HG03066 (cell line): ENCODE results near the gene CSNK2A2.

Experiments used
- ATAC-seq: cut with Tn5 transposase; IDR thresholded peaks from one replicate; pipeline ENCODE4 v1.9.1; 2021; ENCODE audit warnings: low read depth; ENCODE audit not compliant: unreplicated experiment

The CSNK2A2 gene

DNA sequence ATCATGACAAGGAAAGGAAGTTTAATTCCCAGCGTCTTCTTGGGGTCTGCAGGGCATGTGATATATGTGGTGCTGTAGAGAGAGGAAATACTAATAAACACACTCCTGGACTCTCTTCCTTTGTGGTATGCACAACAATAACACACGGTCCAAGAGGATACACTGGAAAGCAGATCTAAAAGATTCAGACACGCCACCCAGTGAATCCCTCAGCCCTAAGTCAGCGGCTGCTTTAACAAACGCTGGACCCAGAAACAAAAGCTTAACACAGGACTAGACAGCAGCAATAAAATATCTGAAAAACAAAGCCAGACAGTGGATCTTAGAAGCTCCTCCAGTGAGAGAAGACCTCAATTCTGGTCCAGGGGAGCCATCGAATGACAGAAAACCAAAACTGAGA is 81.8 kb downstream of the CSNK2A2 start:
- ATAC-seq: no peak

DNA sequence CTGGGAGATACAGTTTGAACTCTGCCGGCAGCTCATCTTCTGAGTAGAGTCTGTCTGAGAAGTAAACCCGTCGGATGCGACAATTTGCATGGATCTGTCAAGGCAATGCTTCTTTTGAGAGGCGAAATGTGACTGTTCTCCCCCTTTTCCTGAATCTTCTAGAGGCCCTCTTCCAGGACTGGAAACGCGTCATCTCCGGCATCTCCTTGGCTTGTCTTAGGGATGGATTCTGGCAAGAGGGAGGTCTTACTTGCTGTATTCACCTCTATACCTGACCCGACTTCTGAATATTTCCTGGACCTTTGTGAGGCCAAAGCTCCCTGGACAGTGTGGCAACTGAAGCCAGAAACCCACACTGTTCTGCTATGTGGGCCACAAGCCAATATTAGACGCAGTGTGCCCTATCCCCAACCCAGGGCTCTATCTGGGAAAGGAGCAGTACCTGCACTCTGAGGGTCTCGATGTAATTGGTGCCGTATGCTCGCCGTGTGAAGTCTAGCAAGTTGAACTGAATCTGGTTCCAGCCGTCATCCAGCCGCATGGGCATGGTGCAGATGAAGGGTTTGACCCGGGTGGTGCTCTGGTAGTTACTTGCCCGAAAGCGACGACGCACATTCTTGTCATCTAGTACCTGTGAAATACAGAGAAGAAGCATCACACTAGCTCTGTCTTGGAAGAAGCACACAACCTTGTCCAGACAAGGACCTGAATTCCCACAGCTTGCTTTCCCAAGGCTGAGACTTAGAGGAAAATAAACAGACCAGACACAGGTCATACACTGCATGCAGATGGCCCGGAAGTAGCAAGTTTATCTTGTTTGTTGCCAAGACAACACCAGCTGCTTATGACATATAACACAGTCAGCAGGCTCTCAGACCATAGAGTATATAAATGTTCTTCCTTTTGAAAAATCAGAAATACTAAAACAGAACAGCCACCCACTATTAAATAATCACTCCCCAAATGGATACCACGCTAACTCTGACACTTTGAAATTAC is 82.8 kb downstream of the CSNK2A2 start:
- ATAC-seq: no peak

DNA sequence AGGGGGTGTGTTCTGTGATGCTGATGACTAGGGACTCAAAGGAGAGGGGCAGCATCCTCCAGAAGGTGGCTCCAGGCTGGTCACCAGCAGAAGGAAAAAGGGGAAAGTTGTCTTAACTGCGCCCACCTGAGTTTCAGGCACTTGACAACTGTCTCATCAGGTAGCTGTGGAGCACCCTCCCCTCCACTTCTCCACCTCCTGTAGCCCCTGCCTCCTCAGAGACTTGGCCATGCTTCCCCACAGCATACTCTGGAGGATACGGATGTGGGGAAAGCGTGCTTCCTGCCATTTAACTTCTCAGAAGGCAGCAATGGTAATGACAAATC is 86.6 kb downstream of the CSNK2A2 start:
- no peak for ATAC-seq

- ATAC-seq: no peak
Observed at GRCh38 chr16:58110571-58111301, 87.2 kb downstream of the CSNK2A2 start.

DNA sequence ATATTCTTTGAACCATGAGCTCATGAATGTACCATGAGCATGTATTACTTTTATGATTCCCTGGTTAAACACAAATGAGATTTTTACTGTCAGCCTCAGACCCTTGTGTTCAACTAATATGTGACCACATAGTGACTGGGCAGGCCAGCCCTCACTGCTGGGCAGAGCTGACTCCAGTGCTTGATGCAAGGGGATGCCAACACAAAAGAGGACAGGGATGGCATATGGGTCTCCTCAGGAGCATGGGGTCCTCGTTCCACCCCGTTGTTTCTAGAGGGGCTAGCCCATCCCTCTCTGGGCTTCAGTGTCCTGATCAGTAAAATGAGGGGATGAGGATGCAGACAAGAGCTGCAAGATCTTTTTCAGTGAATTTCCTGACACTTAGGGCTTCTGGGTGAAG is 88.0 kb downstream of the CSNK2A2 start:
- ATAC-seq: no peak

- ATAC-seq: no peak
Observed at GRCh38 chr16:58109330-58109729, 88.6 kb downstream of the CSNK2A2 start.
